Brain pericyte (primary cell): ENCODE results near the gene GOPC.
"Not testable (repeated sequence)": the region's sequence is repeated elsewhere in the genome, so short reads cannot be mapped to it uniquely, and the experiment has no call there.

ENCODE experiments used
- DNase-seq: peaks from one replicate; pipeline ENCODE4 v3.0.0-alpha.2; 2012; ENCODE audit warnings: low read depth, low spot score

The GOPC gene

GRCh38 chr6:117602151-117602898 is at the start of gene GOPC:
GOPC (minus strand) TSS chr6:117602511; CDS start chr6:117602288, 223 bp downstream.
- DNase-seq, result peak; percentile 93

- not testable (repeated sequence) for DNase-seq
Measured at GRCh38 chr6:117651984-117652383, 49.7 kb upstream of the GOPC start.

- no peak for DNase-seq
Measured at GRCh38 chr6:117642976-117643375, 40.7 kb upstream of the GOPC start.

- DNase-seq, result no peak
Measured at GRCh38 chr6:117637770-117638169, 35.5 kb upstream of the GOPC start.

GRCh38 chr6:117629119-117629660 is 26.9 kb upstream of the GOPC start:
- DNase-seq, result no peak

- no peak for DNase-seq
Measured at GRCh38 chr6:117627533-117627932, 25.2 kb upstream of the GOPC start.

GRCh38 chr6:117624869-117625481 is 22.7 kb upstream of the GOPC start:
- no peak for DNase-seq

- DNase-seq, result no peak
Measured at GRCh38 chr6:117619178-117619577, 16.9 kb upstream of the GOPC start.

- no peak for DNase-seq
Measured at GRCh38 chr6:117617210-117618035, 15.1 kb upstream of the GOPC start.

- DNase-seq, result no peak
Measured at GRCh38 chr6:117616391-117617209, 14.3 kb upstream of the GOPC start.

- DNase-seq, result no peak
Measured at GRCh38 chr6:117615750-117616390, 13.6 kb upstream of the GOPC start.

- DNase-seq, result no peak
Measured at GRCh38 chr6:117613920-117614560, 11.7 kb upstream of the GOPC start.

GRCh38 chr6:117607511-117607910 is 5.2 kb upstream of the GOPC start:
- no peak for DNase-seq

- DNase-seq, result peak; percentile 46
Measured at GRCh38 chr6:117605169-117605826, 3.0 kb upstream of the GOPC start.

GRCh38 chr6:117603821-117604220 is 1.5 kb upstream of the GOPC start:
- DNase-seq, result no peak

- DNase-seq, result peak; percentile 15
Measured at GRCh38 chr6:117602899-117603588, 733 bp upstream of the GOPC start.

- DNase-seq, result no peak
Measured at GRCh38 chr6:117601811-117602150, 530 bp downstream of the GOPC start.

- DNase-seq, result no peak
Measured at GRCh38 chr6:117600008-117600743, 2.1 kb downstream of the GOPC start.

- no peak for DNase-seq
Measured at GRCh38 chr6:117597755-117598154, 4.6 kb downstream of the GOPC start.
